Endothelial cell (in vitro differentiated cells): ENCODE data around the gene CORO6. TPM values are rescaled to one million over a fixed set of nuclear protein-coding genes. Genes with fewer than 3 reads are reported as not detected.

Source experiments
- DNase-seq: peaks from one replicate; pipeline ENCODE4 v3.0.0; 2021; ENCODE audit warnings: low spot score
- H3K27ac Mint-ChIP-seq: one replicate; pipeline ENCODE4 v1.8.0; 2021; ENCODE audit warnings: mixed read lengths, inconsistent platforms; ENCODE audit not compliant: unreplicated experiment
- H3K27me3 Mint-ChIP-seq: one replicate; pipeline ENCODE4 v1.8.0; 2021; ENCODE audit warnings: mild to moderate bottlenecking, moderate library complexity, mixed read lengths, inconsistent platforms; ENCODE audit not compliant: unreplicated experiment
- H3K36me3 Mint-ChIP-seq: one replicate; pipeline ENCODE4 v1.8.0; 2021; ENCODE audit warnings: mild to moderate bottlenecking, low read depth, mixed read lengths, inconsistent platforms; ENCODE audit not compliant: unreplicated experiment
- H3K4me1 Mint-ChIP-seq: one replicate; pipeline ENCODE4 v1.8.0; 2021; ENCODE audit warnings: mild to moderate bottlenecking, mixed read lengths, inconsistent platforms; ENCODE audit not compliant: unreplicated experiment
- H3K4me3 Mint-ChIP-seq: one replicate; pipeline ENCODE4 v1.8.0; 2021; ENCODE audit warnings: mild to moderate bottlenecking, mixed read lengths, inconsistent platforms; ENCODE audit not compliant: unreplicated experiment
- H3K9me3 Mint-ChIP-seq: one replicate; pipeline ENCODE4 v1.8.0; 2021; ENCODE audit warnings: mixed read lengths, inconsistent platforms; ENCODE audit not compliant: unreplicated experiment
- CTCF ChIP-seq: fragments of 200-600 bp; sonication (generic); IDR thresholded peaks from one replicate; pipeline ENCODE4 v1.5.0; 2021; ENCODE audit warnings: antibody characterized with exemption; ENCODE audit not compliant: unreplicated experiment
- total RNA-seq: library from RNA; stranded (reverse); fragmentation: NEBNext Ultra II Directional; extraction: Animal tissue kit (Norgen Biotek cat#: 25700); gene quantifications from one replicate; pipeline ENCODE4 v1.2.1, GENCODE V29; 2021; ENCODE audit not compliant: unreplicated experiment

The CORO6 gene
- total RNA-seq, 1 donor from 2014 or later: 13.0 TPM

GRCh38 chr17:29566473-29567303, 56.0 kb downstream of the CORO6 start, which contains the start of gene ABHD15:
Gene ABHD15 (minus strand): TSS chr17:29567037. CDS start chr17:29566966, 71 bp downstream.
- peaks cover 14% of the 10 kb centered on the region for H3K27me3 Mint-ChIP-seq

GRCh38 chr17:29565643-29566472, 56.9 kb downstream of the CORO6 start:
- H3K4me1 Mint-ChIP-seq: peaks cover 19% of the 10 kb centered on the region
- TF ChIP-seq CTCF: no peak
- H3K36me3 Mint-ChIP-seq: peaks cover 7% of the 10 kb centered on the region
- H3K27me3 Mint-ChIP-seq: peaks cover 14% of the 10 kb centered on the region
- no peak for DNase-seq
- H3K4me3 Mint-ChIP-seq: no peak overlapping the region
- no peaks in the 10 kb centered on the region for H3K9me3 Mint-ChIP-seq
- H3K27ac Mint-ChIP-seq: no peak overlapping the region

More at GRCh38 chr17:29566473-29567303, 56.0 kb downstream of the CORO6 start, which contains the start of gene ABHD15:
- Mint-ChIP-seq H3K27ac (no peak within 1 kb of the TSS), H3K4me3 (peak within 1 kb of the TSS; percentile 69), H3K4me1 (peaks cover 18% of the 10 kb centered on the region), H3K36me3 (peaks cover 11% of the 10 kb centered on the region), H3K9me3 (no peaks in the 10 kb centered on the region)
- TF ChIP-seq CTCF: no peak
- DNase-seq: peak; percentile 53

Other genes with a start within 250 kb of the CORO6 start
- 95.5 TPM for gene TAOK1, start 232.5 kb downstream of the CORO6 start, total RNA-seq
- 1.7 TPM for gene ABHD15, start 55.9 kb downstream of the CORO6 start, total RNA-seq
- gene TP53I13, start 54.2 kb downstream of the CORO6 start, total RNA-seq: 15.7 TPM
- gene GIT1, start 33.3 kb downstream of the CORO6 start, total RNA-seq: 116 TPM
- 7.6 TPM for gene ANKRD13B, start 29.8 kb downstream of the CORO6 start, total RNA-seq